H1 (cell line): ENCODE measurements around the gene CFHR5. TPM values are rescaled to one million over a fixed set of nuclear protein-coding genes. Genes with fewer than 3 reads are reported as not detected.

ENCODE experiments used
- CTCF ChIA-PET: fragments of 300-600 bp; sonication (Branson Sonifier 250); formaldehyde crosslinking; loops from one replicate; lab custom pipeline; 2021; ENCODE audit not compliant: partially characterized antibody; lab: Charles Lee
- POLR2A ChIA-PET: fragments of 300-600 bp; sonication (Branson Sonifier 250); formaldehyde crosslinking; loops from one replicate; lab custom pipeline; 2021; ENCODE audit warnings: inconsistent platforms; ENCODE audit not compliant: partially characterized antibody; lab: Charles Lee
- DNase-seq, 2 experiments: peaks; one replicate each; pipeline versions ENCODE4 v3.0.0 to v3.0.0-alpha.2; 2010 to 2022; ENCODE audit warnings: low spot score in 2 of 2, low read depth in 1 of 2, mixed read lengths in 1 of 2
- FAIRE-seq: peaks from 2 replicates; lab custom pipeline; 2011; peaks lifted over from hg19 to GRCh38; lab: Jason Lieb, UNC
- H2AFZ ChIP-seq: 2 replicates; pipeline ENCODE4 v1.8.1; 2012; ENCODE audit warnings: low read length, inconsistent platforms
- H2AK5ac ChIP-seq: 2 replicates; pipeline ENCODE4 v1.6.1; 2013; ENCODE audit warnings: low read depth, low read length
- H2BK120ac ChIP-seq: replicated peaks from 2 replicates; pipeline ENCODE3; 2013; ENCODE audit warnings: low read depth, low read length, inconsistent platforms
- H2BK12ac ChIP-seq: 2 replicates; pipeline ENCODE4 v1.6.1; 2013; ENCODE audit warnings: low read depth, low read length
- H2BK15ac ChIP-seq: 2 replicates; pipeline ENCODE4 v1.6.1; 2013; ENCODE audit warnings: low read length
- H2BK20ac ChIP-seq: 2 replicates; pipeline ENCODE4 v1.6.1; 2013; ENCODE audit warnings: low read length
- H2BK5ac ChIP-seq: 2 replicates; pipeline ENCODE4 v1.6.1; 2013; ENCODE audit warnings: low read depth, low read length
- H3K14ac ChIP-seq: 2 replicates; pipeline ENCODE4 v1.6.1; 2013; ENCODE audit warnings: inconsistent platforms; ENCODE audit not compliant: insufficient read length
- H3K18ac ChIP-seq: 2 replicates; pipeline ENCODE4 v1.6.1; 2013; ENCODE audit warnings: low read length; ENCODE audit errors: extremely low read depth
- H3K23ac ChIP-seq: 2 replicates; pipeline ENCODE4 v1.6.1; 2013; ENCODE audit warnings: inconsistent platforms; ENCODE audit not compliant: insufficient read length
- H3K23me2 ChIP-seq: 2 replicates; pipeline ENCODE4 v1.6.1; 2013; ENCODE audit warnings: low read depth, low read length
- H3K27ac ChIP-seq: 2 replicates; pipeline ENCODE4 v1.6.1; 2011; ENCODE audit warnings: low read depth, low read length, inconsistent platforms
- H3K27me3 ChIP-seq, 4 experiments: replicated peaks in 1 of 4; 1 replicate in 1 of 4; 2 replicates in 3 of 4; pipeline versions ENCODE4 v1.6.1 to v1.8.1; 2011 to 2013; ENCODE audit warnings: low read length in 3 of 4, mild to moderate bottlenecking in 3 of 4, inconsistent platforms in 2 of 4, mixed read lengths in 2 of 4, moderate library complexity in 1 of 4; ENCODE audit not compliant: control insufficient read depth in 3 of 4, insufficient read depth in 3 of 4; ENCODE audit errors: extremely low read depth in 1 of 4
- H3K36me3 ChIP-seq, 4 experiments: 2 replicates each; pipeline versions ENCODE4 v1.6.1 to v1.8.1; 2011 to 2013; ENCODE audit warnings: mild to moderate bottlenecking in 4 of 4, low read length in 3 of 4, moderate library complexity in 2 of 4, control low read depth in 1 of 4, inconsistent platforms in 1 of 4; ENCODE audit not compliant: insufficient read depth in 4 of 4, control insufficient read depth in 2 of 4
- H3K4ac ChIP-seq: replicated peaks from 2 replicates; pipeline ENCODE3; 2013; ENCODE audit warnings: low read length, low read depth, mixed read lengths, inconsistent platforms; ENCODE audit not compliant: insufficient read length
- H3K4me1 ChIP-seq, 4 experiments: replicated peaks in 1 of 4; 1 replicate in 1 of 4; 2 replicates in 3 of 4; pipeline versions ENCODE4 v1.6.1 to v1.8.1; 2011 to 2013; ENCODE audit warnings: low read length in 3 of 4, inconsistent platforms in 2 of 4, mixed read lengths in 1 of 4; ENCODE audit not compliant: insufficient read depth in 4 of 4, control insufficient read depth in 3 of 4
- H3K4me2 ChIP-seq, 2 experiments: 2 replicates each; pipeline versions ENCODE4 v1.6.1 to v1.8.1; 2011 to 2013; ENCODE audit warnings: low read depth in 2 of 2, low read length in 2 of 2, control low read depth in 1 of 2, inconsistent platforms in 1 of 2, mild to moderate bottlenecking in 1 of 2; ENCODE audit not compliant: insufficient read depth in 1 of 2
- H3K4me3 ChIP-seq, 4 experiments: fragments of 200-600, 300-600 bp in 1 of 4; sonication (generic), shearing (Covaris generic), sonication (Bioruptor Twin) in 1 of 4; 2 replicates each; pipeline versions ENCODE4 v1.5.1 to v1.8.1; 2011 to 2016; ENCODE audit warnings: low read length in 4 of 4, low read depth in 3 of 4, control low read depth in 2 of 4, inconsistent platforms in 2 of 4, mild to moderate bottlenecking in 2 of 4, mixed read lengths in 1 of 4, moderate library complexity in 1 of 4; ENCODE audit not compliant: insufficient read depth in 2 of 4; ENCODE audit errors: extremely low read depth in 1 of 4
- H3K56ac ChIP-seq: replicated peaks from 2 replicates; pipeline ENCODE3; 2013; ENCODE audit warnings: low read depth, mild to moderate bottlenecking, mixed read lengths, low read length, inconsistent platforms; ENCODE audit not compliant: insufficient read length
- H3K79me1 ChIP-seq: 2 replicates; pipeline ENCODE4 v1.6.1; 2013; ENCODE audit warnings: low read depth, low read length, control low read depth
- H3K79me2 ChIP-seq, 2 experiments: 2 replicates each; pipeline versions ENCODE4 v1.6.1 to v1.8.1; 2012 to 2013; ENCODE audit warnings: low read length in 2 of 2, mild to moderate bottlenecking in 2 of 2, inconsistent platforms in 1 of 2; ENCODE audit not compliant: insufficient read depth in 2 of 2, control insufficient read depth in 1 of 2
- H3K9ac ChIP-seq, 4 experiments: replicated peaks in 1 of 4; 1 replicate in 1 of 4; 2 replicates in 3 of 4; pipeline versions ENCODE4 v1.6.1 to v1.8.1; 2011 to 2013; ENCODE audit warnings: low read depth in 3 of 4, low read length in 3 of 4, control low read depth in 2 of 4, mild to moderate bottlenecking in 2 of 4, moderate library complexity in 2 of 4, inconsistent platforms in 1 of 4; ENCODE audit errors: extremely low read depth in 1 of 4
- H3K9me3 ChIP-seq, 2 experiments: 2 replicates each; pipeline versions ENCODE4 v1.6.1 to v1.8.1; 2012 to 2013; ENCODE audit warnings: mild to moderate bottlenecking in 2 of 2, moderate library complexity in 2 of 2, control low read depth in 1 of 2, inconsistent platforms in 1 of 2, low read depth in 1 of 2, low read length in 1 of 2, mixed read lengths in 1 of 2; ENCODE audit not compliant: insufficient read depth in 2 of 2
- H4K20me1 ChIP-seq, 2 experiments: replicated peaks in 1 of 2; 2 replicates each; pipeline versions ENCODE3 to v1.8.1; 2011 to 2013; ENCODE audit warnings: inconsistent platforms in 2 of 2, low read length in 2 of 2, mild to moderate bottlenecking in 1 of 2; ENCODE audit not compliant: insufficient read depth in 2 of 2, control insufficient read depth in 1 of 2
- H4K5ac ChIP-seq: 2 replicates; pipeline ENCODE4 v1.6.1; 2013; ENCODE audit warnings: low read length, low read depth, mixed read lengths, inconsistent platforms; ENCODE audit not compliant: insufficient read length
- H4K8ac ChIP-seq: 2 replicates; pipeline ENCODE4 v1.8.0; 2013; ENCODE audit warnings: mild to moderate bottlenecking, moderate library complexity, low read length, inconsistent platforms; ENCODE audit not compliant: insufficient read depth; ENCODE audit errors: extremely low read depth
- H4K91ac ChIP-seq: replicated peaks from 2 replicates; pipeline ENCODE3; 2013; ENCODE audit warnings: low read length, mixed read lengths, inconsistent platforms; ENCODE audit not compliant: insufficient read length
- GABPA ChIP-seq: IDR thresholded peaks from 2 replicates; pipeline ENCODE4 v1.6.1; 2011; ENCODE audit warnings: mild to moderate bottlenecking, low read length, moderate library complexity, borderline replicate concordance; ENCODE audit not compliant: insufficient read depth
- KDM1A ChIP-seq: fragments of 200-600, 300-600 bp; sonication (generic); IDR thresholded peaks from 2 replicates; pipeline ENCODE4 v1.7.1; 2016; ENCODE audit warnings: mild to moderate bottlenecking, low read length, borderline replicate concordance
- WGBS, 2 experiments: shearing (Covaris generic) in 1 of 2; methylation state at CpG; one replicate each; pipeline versions ENCODE4 v1.1.6 to v1.1.7; 2013 to 2015; ENCODE audit warnings: low lambda C conversion rate in 2 of 2, mixed read lengths in 2 of 2, inconsistent platforms in 1 of 2, low coverage in 1 of 2, missing lambda C conversion rate in 1 of 2; ENCODE audit not compliant: insufficient replicate concordance in 2 of 2, insufficient coverage in 1 of 2, insufficient read length in 1 of 2; ENCODE audit errors: extremely low coverage in 1 of 2, missing lambda C conversion rate in 1 of 2; 5-methylcytosine and 5-hydroxymethylcytosine counted together
- polyA plus RNA-seq, 7 experiments: library from polyadenylated mRNA; depleted of rRNA in 3 of 7; stranded (reverse) in 5 of 7; unstranded in 2 of 7; fragments of >200 nt in 5 of 7; fragments of 200-250 nt in 2 of 7; gene quantifications; 1 replicate in 5 of 7; 2 replicates in 1 of 7; 4 replicates in 1 of 7; pipeline versions ENCODE4 v1.2.1 to v1.2.3, GENCODE V29; 2011 to 2013; ENCODE audit warnings: missing spikeins in 2 of 7, mixed read lengths in 2 of 7
- total RNA-seq: library from RNA; stranded (reverse); fragmentation: NEBNext Ultra II Directional; extraction: Animal tissue kit (Norgen Biotek cat#: 25700); gene quantifications from 2 replicates; pipeline ENCODE4 v1.2.1, GENCODE V29; 2021
- TF ChIP-seq, protein P1 (sequence below): IDR thresholded peaks from 2 replicates; pipeline ENCODE4 v1.6.1; 2011; ENCODE audit warnings: low read length, improper control_type of control experiment

Gene CFHR5
- total and polyA plus RNA-seq, 2 of the 8 experiments (the other 6 are each of a cell fraction or from before 2014, with no cell fraction given), result not detected

DNA sequence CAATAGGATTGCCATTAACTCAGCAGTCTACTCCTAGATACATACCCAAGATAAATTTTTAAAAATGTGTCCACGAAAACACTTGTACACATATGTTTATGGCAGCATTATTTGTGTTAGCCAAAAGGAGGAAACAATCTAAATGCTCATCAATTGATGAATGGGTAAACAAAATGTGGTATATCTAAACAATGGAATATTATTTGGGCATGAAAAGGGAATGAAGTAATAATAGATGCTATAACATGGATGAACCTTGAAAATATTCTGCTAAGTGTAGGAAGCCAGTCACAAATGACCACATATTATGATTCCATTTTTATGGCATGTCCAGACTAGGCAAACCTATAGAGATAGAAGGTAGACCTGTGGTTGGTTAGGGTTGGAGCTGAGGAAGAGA lies 34.3 kb downstream of the CFHR5 start:
- Histone ChIP-seq H3K14ac (no peak overlapping the region), H3K4me3 (no peak overlapping the region), H3K27ac (no peak overlapping the region), H3K23me2 (no peaks in the 10 kb centered on the region), H3K79me2 (no peaks in the 10 kb centered on the region), H3K4ac (no peak overlapping the region), H3K4me2 (no peak overlapping the region), H3K23ac (no peak overlapping the region), H4K91ac (no peak overlapping the region), H3K9me3 (peaks cover 3 to 6% of the 10 kb centered on the region in 2 experiments; a peak in 2 of 4 replicates), H2AK5ac (no peak overlapping the region), H4K20me1 (no peaks in the 10 kb centered on the region), H3K27me3 (no peaks in the 10 kb centered on the region), H2BK12ac (no peak overlapping the region), H4K5ac (no peak overlapping the region), H4K8ac (no peak overlapping the region), H2BK15ac (no peak overlapping the region), H3K18ac (no peak overlapping the region), H3K36me3 (no peaks in the 10 kb centered on the region; a peak in 1 of 8 replicates), H3K9ac (no peak overlapping the region), H2BK5ac (no peak overlapping the region), H2BK20ac (no peak overlapping the region), H3K79me1 (no peaks in the 10 kb centered on the region), H2BK120ac (no peak overlapping the region), H3K4me1 (no peaks in the 10 kb centered on the region), H2AFZ (no peak overlapping the region), H3K56ac (no peak overlapping the region)
- POLR2A ChIA-PET, result no interaction called here
- no peak for DNase-seq
- 75% methylated on average over 1 of the region's 1 CpG; no CpG with 5 or more reads in 1 of the 2 experiments for WGBS, 2 experiments
- TF ChIP-seq KDM1A, result peak; percentile 65; the same call in 1 of the 2 replicates
- TF ChIP-seq, protein P1, sequence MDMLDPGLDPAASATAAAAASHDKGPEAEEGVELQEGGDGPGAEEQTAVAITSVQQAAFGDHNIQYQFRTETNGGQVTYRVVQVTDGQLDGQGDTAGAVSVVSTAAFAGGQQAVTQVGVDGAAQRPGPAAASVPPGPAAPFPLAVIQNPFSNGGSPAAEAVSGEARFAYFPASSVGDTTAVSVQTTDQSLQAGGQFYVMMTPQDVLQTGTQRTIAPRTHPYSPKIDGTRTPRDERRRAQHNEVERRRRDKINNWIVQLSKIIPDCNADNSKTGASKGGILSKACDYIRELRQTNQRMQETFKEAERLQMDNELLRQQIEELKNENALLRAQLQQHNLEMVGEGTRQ, result no peak
- TF ChIP-seq GABPA, result no peak
- no peak for FAIRE-seq
- CTCF ChIA-PET, result interaction anchor here (1.0 kb wide), 1 partner anchor 130 kb away, joined by 3 read pairs; no protein-coding TSS in a partner anchor
